H1 (cell line): ENCODE data around the gene MST1R.

Experiments
- CREB1 ChIP-seq: IDR thresholded peaks from 2 replicates; pipeline ENCODE4 v1.6.1; 2012; ENCODE audit warnings: inconsistent platforms
- CTCF ChIP-seq, 3 experiments: IDR thresholded peaks; 1 replicate in 2 of 3; 2 replicates in 1 of 3; pipeline versions ENCODE4 v1.5.1 to v1.6.1; 2011; ENCODE audit warnings: low read length in 3 of 3, mild to moderate bottlenecking in 3 of 3, inconsistent platforms in 2 of 3, low read depth in 1 of 3, moderate library complexity in 1 of 3; ENCODE audit not compliant: insufficient read depth in 1 of 3; ENCODE audit errors: control extremely low read depth in 1 of 3
- EGR1 ChIP-seq: IDR thresholded peaks from 2 replicates; pipeline ENCODE4 v1.6.1; 2011; ENCODE audit warnings: low read depth, low read length, borderline replicate concordance
- EZH2 ChIP-seq: fragments of 200-600 bp; sonication (generic); IDR thresholded peaks from 2 replicates; pipeline ENCODE4 v1.7.1; 2012; ENCODE audit warnings: low read depth, mild to moderate bottlenecking, moderate library complexity, low read length, inconsistent platforms; ENCODE audit not compliant: severe bottlenecking
- POLR2A ChIP-seq, 2 experiments: IDR thresholded peaks; 1 replicate in 1 of 2; 2 replicates in 1 of 2; pipeline ENCODE4 v1.6.1; 2011; ENCODE audit warnings: low read depth in 2 of 2, low read length in 2 of 2, mild to moderate bottlenecking in 2 of 2; ENCODE audit errors: control extremely low read depth in 1 of 2
- RXRA ChIP-seq: IDR thresholded peaks from 2 replicates; pipeline ENCODE4 v1.6.1; 2011; ENCODE audit warnings: low read depth, mild to moderate bottlenecking, low read length, moderate library complexity; ENCODE audit not compliant: insufficient read depth
- TEAD4 ChIP-seq: IDR thresholded peaks from 2 replicates; pipeline ENCODE4 v1.6.1; 2012; ENCODE audit warnings: low read depth, low read length, inconsistent platforms, mixed read lengths
- TF ChIP-seq, protein P1 (sequence below): IDR thresholded peaks from 2 replicates; pipeline ENCODE4 v1.6.1; 2012; ENCODE audit warnings: inconsistent platforms
- TF ChIP-seq, protein P2 (sequence below): IDR thresholded peaks from 2 replicates; pipeline ENCODE4 v1.6.1; 2011; ENCODE audit warnings: low read length, improper control_type of control experiment

DNA sequence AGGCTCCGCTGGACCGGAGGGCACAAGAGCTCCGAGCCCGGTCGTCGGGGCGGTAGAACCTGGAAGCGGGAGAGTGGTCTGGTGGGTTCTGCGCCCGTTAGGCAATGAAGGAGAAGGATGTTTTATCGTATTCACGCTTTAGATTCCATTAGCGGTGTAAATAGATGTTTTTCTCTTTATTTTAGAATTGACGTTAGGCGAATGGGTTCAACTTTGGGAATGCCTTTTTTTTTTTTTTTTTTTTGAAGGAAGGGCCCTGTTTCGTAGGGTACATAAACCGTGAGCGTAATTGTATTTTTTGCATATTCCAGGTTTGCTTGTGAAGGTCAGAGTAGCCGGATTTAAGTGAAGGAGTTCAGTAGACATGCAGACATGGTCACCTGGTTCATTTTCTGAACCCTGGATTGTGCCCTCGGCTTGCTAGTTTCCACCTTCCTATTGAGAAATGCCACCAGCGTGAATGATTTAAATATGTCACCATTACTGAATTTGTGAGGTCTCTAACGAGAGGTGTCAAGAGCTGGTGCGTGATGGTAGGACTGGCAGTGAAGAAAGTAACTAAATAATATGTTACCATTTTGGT is 37.1 kb upstream of the MST1R start:
- TF ChIP-seq CTCF (IDR thresholded peaks at IDR 0.05; ENCODE audit: control extremely low read depth in 1 of 3, insufficient read depth in 1 of 3, low read depth in 1 of 3, low read length in 3 of 3) (no peak), TEAD4 (no peak), POLR2A (IDR thresholded peaks at IDR 0.05; ENCODE audit: control extremely low read depth in 1 of 2, low read depth in 2 of 2, low read length in 2 of 2) (no peak), EGR1 (no peak), RXRA (no peak), CREB1 (no peak), EZH2 (no peak)
- TF ChIP-seq, protein P1, sequence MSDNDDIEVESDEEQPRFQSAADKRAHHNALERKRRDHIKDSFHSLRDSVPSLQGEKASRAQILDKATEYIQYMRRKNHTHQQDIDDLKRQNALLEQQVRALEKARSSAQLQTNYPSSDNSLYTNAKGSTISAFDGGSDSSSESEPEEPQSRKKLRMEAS = no peak
- TF ChIP-seq, protein P2, sequence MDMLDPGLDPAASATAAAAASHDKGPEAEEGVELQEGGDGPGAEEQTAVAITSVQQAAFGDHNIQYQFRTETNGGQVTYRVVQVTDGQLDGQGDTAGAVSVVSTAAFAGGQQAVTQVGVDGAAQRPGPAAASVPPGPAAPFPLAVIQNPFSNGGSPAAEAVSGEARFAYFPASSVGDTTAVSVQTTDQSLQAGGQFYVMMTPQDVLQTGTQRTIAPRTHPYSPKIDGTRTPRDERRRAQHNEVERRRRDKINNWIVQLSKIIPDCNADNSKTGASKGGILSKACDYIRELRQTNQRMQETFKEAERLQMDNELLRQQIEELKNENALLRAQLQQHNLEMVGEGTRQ = no peak
